DOHH2 (cell line): Measurements from ENCODE around the gene EPN3.

ENCODE experiments used
- H3F3A ChIP-seq: fragments of 200-600 bp; sonication (generic), shearing (Covaris generic); 2 replicates; pipeline ENCODE4 v1.6.0; 2016; ENCODE audit warnings: antibody characterized with exemption, mild to moderate bottlenecking; ENCODE audit not compliant: control insufficient read depth, insufficient read depth
- H3K27ac ChIP-seq: fragments of 200-600 bp; sonication (generic); 2 replicates; pipeline ENCODE4 v1.5.1; 2014; ENCODE audit warnings: low read depth, mild to moderate bottlenecking, low read length, moderate library complexity
- H3K27me3 ChIP-seq: fragments of 200-600 bp; sonication (generic); 2 replicates; pipeline ENCODE4 v1.6.1; 2014; ENCODE audit warnings: mild to moderate bottlenecking, low read length, mixed read lengths; ENCODE audit not compliant: control insufficient read depth
- H3K36me3 ChIP-seq: fragments of 200-600 bp; sonication (generic); 2 replicates; pipeline ENCODE4 v1.6.1; 2014; ENCODE audit warnings: mild to moderate bottlenecking, low read length, moderate library complexity, mixed read lengths; ENCODE audit not compliant: control insufficient read depth
- H3K4me1 ChIP-seq: fragments of 200-600 bp; sonication (generic); 2 replicates; pipeline ENCODE4 v1.6.1; 2014; ENCODE audit warnings: mild to moderate bottlenecking, low read length, mixed read lengths; ENCODE audit not compliant: control insufficient read depth
- H3K4me2 ChIP-seq: fragments of 200-600 bp; sonication (generic); 2 replicates; pipeline ENCODE4 v1.6.0; 2014; ENCODE audit warnings: mild to moderate bottlenecking, low read length, moderate library complexity
- H3K4me3 ChIP-seq: fragments of 200-600 bp; sonication (generic); 2 replicates; pipeline ENCODE4 v1.5.1; 2014; ENCODE audit warnings: mild to moderate bottlenecking, low read length, mixed read lengths
- H3K79me2 ChIP-seq: fragments of 200-600 bp; sonication (generic); 2 replicates; pipeline ENCODE4 v1.6.1; 2014; ENCODE audit warnings: mild to moderate bottlenecking, low read length, mixed read lengths; ENCODE audit not compliant: control insufficient read depth
- H3K9me2 ChIP-seq: fragments of 200-600 bp; sonication (generic); replicated peaks from 2 replicates; pipeline ENCODE4 v1.6.1; 2014; ENCODE audit warnings: mild to moderate bottlenecking, low read length, mixed read lengths; ENCODE audit not compliant: control insufficient read depth
- H3K9me3 ChIP-seq: fragments of 200-600 bp; sonication (generic); 2 replicates; pipeline ENCODE4 v1.6.1; 2014; ENCODE audit warnings: antibody characterized with exemption, low read length, mixed read lengths; ENCODE audit not compliant: control insufficient read depth, insufficient read depth
- H4K20me1 ChIP-seq: fragments of 200-600 bp; sonication (generic); 2 replicates; pipeline ENCODE4 v1.6.0; 2014; ENCODE audit warnings: low read depth, mild to moderate bottlenecking, antibody characterized with exemption, low read length, moderate library complexity; ENCODE audit not compliant: control insufficient read depth, insufficient read depth
- EZH2phosphoT487 ChIP-seq: fragments of 200-600 bp; sonication (generic); IDR thresholded peaks from 2 replicates; pipeline ENCODE4 v1.6.1; 2017; ENCODE audit warnings: borderline replicate concordance, mild to moderate bottlenecking, antibody characterized with exemption, low read length, moderate library complexity, mixed read lengths
- TF ChIP-seq, protein P1 (sequence below): fragments of 200-600 bp; sonication (generic); IDR thresholded peaks from one replicate; pipeline ENCODE4 v1.5.1; 2014; ENCODE audit warnings: antibody characterized with exemption, mild to moderate bottlenecking, low read depth, low read length; ENCODE audit not compliant: poor library complexity, severe bottlenecking

EPN3 gene

GRCh38 chr17:50583641-50584040, 51.1 kb downstream of the EPN3 start:
- H3F3A ChIP-seq: no peaks in the 10 kb centered on the region
- H3K9me3 ChIP-seq: no peaks in the 10 kb centered on the region
- no peaks in the 10 kb centered on the region for H3K79me2 ChIP-seq
- TF ChIP-seq EZH2phosphoT487: no peak
- TF ChIP-seq, protein P1, sequence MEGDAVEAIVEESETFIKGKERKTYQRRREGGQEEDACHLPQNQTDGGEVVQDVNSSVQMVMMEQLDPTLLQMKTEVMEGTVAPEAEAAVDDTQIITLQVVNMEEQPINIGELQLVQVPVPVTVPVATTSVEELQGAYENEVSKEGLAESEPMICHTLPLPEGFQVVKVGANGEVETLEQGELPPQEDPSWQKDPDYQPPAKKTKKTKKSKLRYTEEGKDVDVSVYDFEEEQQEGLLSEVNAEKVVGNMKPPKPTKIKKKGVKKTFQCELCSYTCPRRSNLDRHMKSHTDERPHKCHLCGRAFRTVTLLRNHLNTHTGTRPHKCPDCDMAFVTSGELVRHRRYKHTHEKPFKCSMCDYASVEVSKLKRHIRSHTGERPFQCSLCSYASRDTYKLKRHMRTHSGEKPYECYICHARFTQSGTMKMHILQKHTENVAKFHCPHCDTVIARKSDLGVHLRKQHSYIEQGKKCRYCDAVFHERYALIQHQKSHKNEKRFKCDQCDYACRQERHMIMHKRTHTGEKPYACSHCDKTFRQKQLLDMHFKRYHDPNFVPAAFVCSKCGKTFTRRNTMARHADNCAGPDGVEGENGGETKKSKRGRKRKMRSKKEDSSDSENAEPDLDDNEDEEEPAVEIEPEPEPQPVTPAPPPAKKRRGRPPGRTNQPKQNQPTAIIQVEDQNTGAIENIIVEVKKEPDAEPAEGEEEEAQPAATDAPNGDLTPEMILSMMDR: no peak
- peaks cover 12% of the 10 kb centered on the region for H3K27me3 ChIP-seq
- H3K9me2 ChIP-seq: no peaks in the 10 kb centered on the region
- no peak overlapping the region for H3K4me3 ChIP-seq
- H3K4me2 ChIP-seq: no peak overlapping the region
- no peak overlapping the region for H3K27ac ChIP-seq
- no peaks in the 10 kb centered on the region for H3K36me3 ChIP-seq
- H3K4me1 ChIP-seq: no peaks in the 10 kb centered on the region
- H4K20me1 ChIP-seq: no peaks in the 10 kb centered on the region

DNA sequence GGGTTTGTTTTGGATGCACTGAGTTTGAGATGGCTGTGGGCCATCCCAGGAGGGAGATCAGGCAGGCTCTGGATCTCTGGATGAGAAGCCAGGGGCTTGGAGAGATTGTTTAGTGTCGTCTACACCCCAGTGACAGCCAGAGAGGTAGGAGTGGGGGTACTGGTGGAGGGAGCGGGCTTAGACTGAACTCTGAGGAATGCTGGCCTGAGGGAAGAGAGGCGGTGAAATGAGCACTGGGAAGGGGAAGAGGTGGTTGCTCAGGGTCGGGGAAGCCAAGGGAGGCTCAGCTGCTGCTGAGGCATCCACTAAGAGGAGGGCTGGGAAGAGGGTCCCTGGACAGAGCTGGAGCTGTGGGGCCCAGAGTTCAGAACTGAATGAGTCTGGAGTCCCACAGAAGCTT, 51.6 kb downstream of the EPN3 start:
- H3K27me3 ChIP-seq: peaks cover 11% of the 10 kb centered on the region
- H3K4me2 ChIP-seq: no peak overlapping the region
- TF ChIP-seq, protein P1: no peak
- no peak for TF ChIP-seq EZH2phosphoT487

DNA sequence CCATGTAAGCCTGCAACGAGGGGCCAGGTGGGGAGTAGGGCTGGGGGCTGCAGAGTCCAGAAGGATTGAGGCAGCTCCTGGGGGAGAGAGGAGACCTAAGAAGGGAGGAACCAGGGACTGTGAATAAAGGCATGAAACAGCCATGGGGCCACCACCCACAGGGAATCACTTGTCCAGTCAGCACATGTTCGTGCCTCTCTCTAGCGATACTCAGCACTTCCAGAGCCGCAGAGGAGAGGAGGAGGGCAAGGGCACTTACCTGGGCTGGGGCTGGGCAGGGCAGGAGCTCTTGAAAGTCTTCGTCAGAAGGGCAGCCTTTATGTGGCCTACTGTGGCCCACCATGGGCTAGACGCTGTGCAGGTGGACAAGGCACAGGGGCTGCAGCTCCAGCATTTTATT, 52.2 kb downstream of the EPN3 start:
- Histone ChIP-seq H3K9me2 (no peaks in the 10 kb centered on the region), H3K9me3 (no peaks in the 10 kb centered on the region), H3K27me3 (peaks cover 11% of the 10 kb centered on the region; the same call in 1 of the 2 replicates), H3K4me2 (no peak overlapping the region), H3K36me3 (no peaks in the 10 kb centered on the region), H3K4me1 (no peaks in the 10 kb centered on the region), H3K4me3 (no peak overlapping the region), H3K27ac (no peak overlapping the region), H4K20me1 (no peaks in the 10 kb centered on the region), H3K79me2 (no peaks in the 10 kb centered on the region), H3F3A (no peaks in the 10 kb centered on the region)
- TF ChIP-seq, protein P1: no peak
- TF ChIP-seq EZH2phosphoT487: no peak

More for the DNA sequence above, 51.6 kb downstream of the EPN3 start:
- no peaks in the 10 kb centered on the region for H3K79me2 ChIP-seq
- no peaks in the 10 kb centered on the region for H3F3A ChIP-seq
- no peaks in the 10 kb centered on the region for H3K36me3 ChIP-seq
- no peak overlapping the region for H3K27ac ChIP-seq
- H3K9me3 ChIP-seq: no peaks in the 10 kb centered on the region
- H3K9me2 ChIP-seq: no peaks in the 10 kb centered on the region
- H4K20me1 ChIP-seq: no peaks in the 10 kb centered on the region
- no peaks in the 10 kb centered on the region for H3K4me1 ChIP-seq
- no peak overlapping the region for H3K4me3 ChIP-seq
